CD4-positive, alpha-beta memory T cell (primary cell): ENCODE results near the gene PTPN3. TPM values are rescaled to one million over a fixed set of nuclear protein-coding genes. Genes with fewer than 3 reads are reported as not detected.
"Not testable (repeated sequence)": the region's sequence is repeated elsewhere in the genome, so short reads cannot be mapped to it uniquely, and the experiment has no call there.

Source experiments
- CTCF ChIA-PET: fragments of 350-600 bp; sonication (Branson Sonifier 250); formaldehyde crosslinking; loops from one replicate; lab custom pipeline; 2021; ENCODE audit warnings: inconsistent platforms; ENCODE audit not compliant: partially characterized antibody; lab: Charles Lee
- POLR2A ChIA-PET: fragments of 350-600 bp; sonication (Branson Sonifier 250); formaldehyde crosslinking; loops from one replicate; lab custom pipeline; 2021; ENCODE audit not compliant: partially characterized antibody; lab: Charles Lee
- DNase-seq, 5 donors: peaks; one replicate each; pipeline versions ENCODE4 v3.0.0 to v3.0.0-alpha.2; 2020 to 2022; ENCODE audit warnings: mixed read lengths in 1 of 5
- H3K27ac ChIP-seq: one replicate; pipeline ENCODE4 v1.7.0; 2013; ENCODE audit warnings: low read depth, low read length
- H3K27me3 ChIP-seq: 2 replicates; pipeline ENCODE4 v1.7.0; 2013; ENCODE audit warnings: mild to moderate bottlenecking, low read length, moderate library complexity; ENCODE audit not compliant: insufficient read depth
- H3K36me3 ChIP-seq: 2 replicates; pipeline ENCODE4 v1.7.0; 2013; ENCODE audit warnings: mild to moderate bottlenecking, low read length, moderate library complexity; ENCODE audit not compliant: insufficient read depth
- H3K4me1 ChIP-seq: 2 replicates; pipeline ENCODE4 v1.7.0; 2013; ENCODE audit warnings: mild to moderate bottlenecking, low read length, moderate library complexity; ENCODE audit not compliant: insufficient read depth
- H3K4me3 ChIP-seq, 2 donors: one replicate each; pipeline ENCODE4 v1.7.0; 2013; ENCODE audit warnings: low read length in 2 of 2, mild to moderate bottlenecking in 1 of 2
- H3K9me3 ChIP-seq, 2 donors: one replicate each; pipeline ENCODE4 v1.7.0; 2013; ENCODE audit warnings: low read length in 2 of 2, control low read depth in 1 of 2; ENCODE audit not compliant: control insufficient read depth in 1 of 2
- H3K27ac Mint-ChIP-seq, 7 donors: one replicate each; pipeline ENCODE4 v1.8.0; 2020 to 2021; ENCODE audit warnings: mixed read lengths in 7 of 7, mild to moderate bottlenecking in 6 of 7, inconsistent platforms in 3 of 7, moderate library complexity in 3 of 7
- H3K27me3 Mint-ChIP-seq, 2 donors: one replicate each; pipeline ENCODE4 v1.8.0; 2020 to 2021; ENCODE audit warnings: mixed read lengths in 2 of 2
- H3K36me3 Mint-ChIP-seq, 2 donors: one replicate each; pipeline ENCODE4 v1.8.0; 2020 to 2021; ENCODE audit warnings: mixed read lengths in 2 of 2, inconsistent platforms in 1 of 2, mild to moderate bottlenecking in 1 of 2
- H3K4me1 Mint-ChIP-seq, 4 donors: one replicate each; pipeline ENCODE4 v1.8.0; 2020 to 2021; ENCODE audit warnings: mixed read lengths in 4 of 4, mild to moderate bottlenecking in 1 of 4
- H3K4me3 Mint-ChIP-seq, 8 donors: one replicate each; pipeline ENCODE4 v1.8.0; 2020 to 2021; ENCODE audit warnings: mixed read lengths in 8 of 8, mild to moderate bottlenecking in 7 of 8, moderate library complexity in 6 of 8, inconsistent platforms in 3 of 8
- H3K9me3 Mint-ChIP-seq, 8 donors: one replicate each; pipeline ENCODE4 v1.8.0; 2020 to 2021; ENCODE audit warnings: mixed read lengths in 8 of 8, mild to moderate bottlenecking in 5 of 8, inconsistent platforms in 3 of 8, moderate library complexity in 1 of 8
- intact Hi-C: fragments of 100-400 bp; cut with micrococcal nuclease; formaldehyde crosslinking; loops from one replicate; pipeline ENCODE4 v1.15.1; 2023
- polyA plus RNA-seq, 2 donors: library from polyadenylated mRNA; unstranded; fragments of 300-500 nt; fragmentation: Illumina TruSeq; gene quantifications; one replicate each; pipeline ENCODE4 v1.2.3, GENCODE V29; 2021
- total RNA-seq, 2 experiments: library from RNA; stranded (reverse); gene quantifications; one replicate each; pipeline ENCODE4 v1.2.3, GENCODE V29; 2021

Gene PTPN3
- total and polyA plus RNA-seq, 4 experiments from 2014 or later: not detected

DNA sequence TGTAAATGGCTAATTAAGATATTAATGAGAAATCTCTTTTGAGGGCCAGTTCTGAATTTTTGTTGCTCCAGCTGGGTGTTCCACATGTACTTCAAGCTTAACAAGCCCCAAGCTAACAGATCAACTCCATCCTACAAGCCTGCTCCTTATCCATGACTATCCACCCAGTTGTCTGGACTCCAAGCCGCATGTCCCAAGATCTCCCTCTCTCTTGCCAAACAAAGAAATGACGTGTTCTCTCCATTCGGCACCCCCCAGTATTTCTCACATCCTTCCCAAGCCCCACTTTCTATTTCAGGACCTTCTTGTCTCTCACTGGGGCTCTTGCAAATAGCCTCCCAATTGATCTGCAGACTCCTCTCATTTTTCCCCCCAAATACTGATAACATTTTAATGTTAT is 15.8 kb upstream of the PTPN3 start:
- CTCF ChIA-PET: interaction anchor here (0.7 to 1.1 kb wide), 2 partner anchors 12 to 44 kb away, joined by 3 to 4 read pairs; no protein-coding TSS in a partner anchor

GRCh38 chr9:109512170-109512756 is 14.2 kb upstream of the PTPN3 start:
- DNase-seq: no peak
- H3K4me3 Mint-ChIP-seq: no peak overlapping the region
- Histone ChIP-seq H3K36me3 (no peaks in the 10 kb centered on the region), H3K27me3 (no peaks in the 10 kb centered on the region), H3K9me3 (no peaks in the 10 kb centered on the region), H3K27ac (no peak overlapping the region), H3K4me1 (no peaks in the 10 kb centered on the region), H3K4me3 (no peak overlapping the region)
- H3K36me3 Mint-ChIP-seq: no peaks in the 10 kb centered on the region
- H3K9me3 Mint-ChIP-seq: peaks cover 0 to 3% (median 0%) of the 10 kb centered on the region in 8 donors
- H3K27me3 Mint-ChIP-seq: peaks cover 1 to 7% of the 10 kb centered on the region in 2 donors
- no peak overlapping the region for H3K27ac Mint-ChIP-seq
- CTCF ChIA-PET: no interaction called here
- H3K4me1 Mint-ChIP-seq: no peaks in the 10 kb centered on the region
- intact Hi-C loops: no loop called here
- POLR2A ChIA-PET: no interaction called here

More for the DNA sequence above, 15.8 kb upstream of the PTPN3 start:
- Histone ChIP-seq H3K9me3 (no peaks in the 10 kb centered on the region), H3K27me3 (no peaks in the 10 kb centered on the region), H3K4me1 (no peaks in the 10 kb centered on the region), H3K27ac (no peak overlapping the region), H3K4me3 (no peak overlapping the region), H3K36me3 (no peaks in the 10 kb centered on the region)
- H3K27me3 Mint-ChIP-seq: peaks cover 1 to 3% of the 10 kb centered on the region in 2 donors
- H3K4me1 Mint-ChIP-seq: no peaks in the 10 kb centered on the region
- H3K27ac Mint-ChIP-seq: no peak overlapping the region
- peaks cover 0 to 2% (median 0%) of the 10 kb centered on the region in 8 donors for H3K9me3 Mint-ChIP-seq
- no peaks in the 10 kb centered on the region for H3K36me3 Mint-ChIP-seq
- intact Hi-C loops: no loop called here
- H3K4me3 Mint-ChIP-seq: no peak overlapping the region
- DNase-seq: no peak
- POLR2A ChIA-PET: no interaction called here

DNA sequence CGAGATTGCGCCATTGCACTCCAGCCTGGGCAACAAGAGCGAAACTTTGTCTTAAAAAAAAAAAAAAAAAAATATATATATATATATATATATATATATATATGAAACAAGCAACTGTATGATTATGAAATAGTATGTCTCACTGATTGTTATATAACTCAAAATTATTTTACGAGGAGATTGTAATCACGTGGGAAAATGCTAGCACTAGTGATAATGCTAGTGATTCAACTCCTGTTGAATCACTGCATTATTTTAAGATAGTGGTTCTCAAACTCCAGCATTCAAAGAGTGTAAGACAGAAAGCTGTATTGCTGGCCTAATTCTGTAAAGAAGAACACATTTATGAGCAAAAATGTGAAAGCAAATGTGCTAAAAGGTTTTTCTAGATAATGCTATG is 12.4 kb upstream of the PTPN3 start:
- Histone ChIP-seq H3K9me3 (no peaks in the 10 kb centered on the region), H3K27ac (no peak overlapping the region), H3K4me1 (no peaks in the 10 kb centered on the region), H3K36me3 (no peaks in the 10 kb centered on the region), H3K4me3 (no peak overlapping the region), H3K27me3 (no peaks in the 10 kb centered on the region)
- Mint-ChIP-seq H3K9me3 (peaks cover 0 to 3% (median 0%) of the 10 kb centered on the region in 8 donors), H3K4me1 (no peaks in the 10 kb centered on the region), H3K36me3 (no peaks in the 10 kb centered on the region), H3K27me3 (peaks cover 1 to 4% of the 10 kb centered on the region in 2 donors), H3K27ac (no peak overlapping the region), H3K4me3 (no peak overlapping the region)
- intact Hi-C loops: no loop called here
- DNase-seq: no peak
- CTCF ChIA-PET: no interaction called here
- POLR2A ChIA-PET: no interaction called here

DNA sequence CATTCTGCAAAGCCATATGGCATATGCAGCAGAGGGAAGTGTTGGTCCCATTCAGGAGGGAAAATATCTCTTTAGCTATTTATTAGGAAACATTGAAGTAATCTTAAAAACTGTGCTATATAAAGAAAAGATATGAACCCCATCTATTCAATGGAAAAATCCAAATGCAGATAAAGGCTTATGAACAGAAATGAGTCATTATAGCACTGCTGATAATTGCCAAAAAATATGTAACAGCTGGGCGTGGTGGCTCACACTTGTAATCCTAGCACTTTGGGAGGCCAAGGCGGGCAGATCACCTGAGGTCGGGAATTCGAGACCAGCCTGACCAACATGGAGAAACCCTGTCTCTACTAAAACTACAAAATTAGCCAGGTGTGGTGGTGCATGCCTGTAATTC is 11.9 kb upstream of the PTPN3 start:
- H3K27ac ChIP-seq, H3K36me3 ChIP-seq, H3K27me3 ChIP-seq, H3K9me3 ChIP-seq, CTCF ChIA-PET, H3K4me3 ChIP-seq, H3K4me3 Mint-ChIP-seq, H3K4me1 Mint-ChIP-seq, H3K4me1 ChIP-seq, H3K9me3 Mint-ChIP-seq, H3K27ac Mint-ChIP-seq, H3K27me3 Mint-ChIP-seq, POLR2A ChIA-PET, H3K36me3 Mint-ChIP-seq, DNase-seq, intact Hi-C loops: not testable (repeated sequence)

DNA sequence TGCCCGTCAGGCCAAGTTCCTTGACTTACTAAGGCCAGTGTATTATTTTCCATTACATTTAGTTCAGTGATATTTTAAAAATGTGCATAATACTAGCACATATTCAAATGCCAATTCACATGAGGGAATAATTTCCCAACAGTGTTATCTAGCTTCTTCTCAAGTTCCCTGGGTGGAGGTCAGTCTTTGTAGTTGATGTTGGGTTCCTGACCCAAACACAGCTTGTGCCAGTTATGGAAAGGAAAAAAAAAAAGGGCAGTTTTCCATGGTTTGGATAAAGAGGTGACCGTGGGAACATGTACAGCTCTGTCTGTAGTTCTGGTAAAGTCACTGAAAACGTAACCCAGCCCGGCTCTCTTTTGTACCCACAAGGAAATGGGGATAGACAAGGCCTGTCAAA is 11.5 kb upstream of the PTPN3 start:
- intact Hi-C loops: no loop called here
- no peak overlapping the region for H3K4me3 Mint-ChIP-seq
- H3K9me3 Mint-ChIP-seq: peaks cover 0 to 3% (median 0%) of the 10 kb centered on the region in 8 donors
- H3K36me3 Mint-ChIP-seq: no peaks in the 10 kb centered on the region
- H3K4me1 Mint-ChIP-seq: no peaks in the 10 kb centered on the region
- no peaks in the 10 kb centered on the region for H3K4me1 ChIP-seq
- H3K9me3 ChIP-seq: no peaks in the 10 kb centered on the region
- H3K4me3 ChIP-seq: no peak overlapping the region
- H3K27me3 ChIP-seq: no peaks in the 10 kb centered on the region
- peaks cover 1 to 4% of the 10 kb centered on the region in 2 donors for H3K27me3 Mint-ChIP-seq
- ChIA-PET POLR2A (no interaction called here), CTCF (no interaction called here)
- no peak for DNase-seq
- H3K27ac Mint-ChIP-seq: no peak overlapping the region
- no peak overlapping the region for H3K27ac ChIP-seq
- H3K36me3 ChIP-seq: no peaks in the 10 kb centered on the region

DNA sequence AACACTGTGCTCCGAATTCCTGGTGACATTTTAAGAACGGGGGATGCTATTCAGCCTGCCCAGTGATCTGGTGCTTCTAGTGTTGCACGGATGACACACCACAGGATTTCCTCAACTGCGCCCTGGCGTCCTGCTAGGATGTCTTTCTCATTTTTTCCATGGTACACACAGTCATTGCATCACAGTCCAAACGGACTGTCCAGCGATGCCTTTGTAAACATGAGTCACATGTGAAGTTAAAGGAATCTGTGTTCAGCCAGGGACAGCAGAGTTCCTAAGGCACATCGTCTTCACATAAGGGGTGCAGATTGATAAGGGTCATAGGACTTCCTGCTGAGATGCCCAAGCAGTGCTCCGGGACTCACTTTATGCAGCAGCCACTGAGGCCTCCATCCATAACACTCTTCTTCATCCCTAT is 9.3 kb upstream of the PTPN3 start:
- Mint-ChIP-seq H3K27me3 (peaks cover 6 to 7% of the 10 kb centered on the region in 2 donors), H3K27ac (no peak overlapping the region), H3K9me3 (peaks cover 0 to 3% (median 0%) of the 10 kb centered on the region in 8 donors), H3K36me3 (no peaks in the 10 kb centered on the region), H3K4me1 (no peaks in the 10 kb centered on the region), H3K4me3 (no peak overlapping the region)
- ChIA-PET CTCF (no interaction called here), POLR2A (no interaction called here)
- H3K4me1 ChIP-seq: no peaks in the 10 kb centered on the region
- no peaks in the 10 kb centered on the region for H3K27me3 ChIP-seq
- intact Hi-C loops: no loop called here
- no peak overlapping the region for H3K4me3 ChIP-seq
- DNase-seq: no peak
- no peaks in the 10 kb centered on the region for H3K9me3 ChIP-seq
- H3K36me3 ChIP-seq: no peaks in the 10 kb centered on the region
- no peak overlapping the region for H3K27ac ChIP-seq

DNA sequence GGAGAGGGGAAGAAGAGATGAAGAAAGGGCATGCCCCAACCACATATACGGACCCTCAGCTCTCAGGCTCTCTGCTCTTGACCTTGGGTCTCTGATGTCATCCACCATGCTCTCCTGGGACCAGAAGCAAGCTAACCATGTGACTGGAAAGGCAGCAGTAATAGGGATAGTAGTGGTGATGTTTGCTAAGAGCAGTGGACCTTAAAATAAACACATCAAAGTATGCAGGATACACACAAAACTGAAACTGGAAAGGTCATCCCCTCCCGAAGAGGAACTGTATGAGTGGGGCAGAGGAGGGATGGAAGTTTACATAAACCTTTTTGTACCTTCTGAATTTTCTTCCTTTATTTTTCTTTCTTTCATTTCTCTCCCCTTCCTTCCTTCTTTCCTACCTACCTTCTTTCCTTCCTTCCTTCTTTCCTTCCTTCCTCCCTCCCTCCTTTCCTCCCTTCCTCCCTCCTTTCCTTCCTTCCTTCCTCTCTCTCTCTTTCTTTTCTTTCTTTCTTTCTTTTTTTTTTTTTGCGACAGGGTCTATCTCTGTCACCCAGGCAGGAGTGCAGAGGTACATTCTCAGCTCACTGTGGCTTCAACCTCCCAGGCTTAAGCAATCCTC is 8.1 kb upstream of the PTPN3 start:
- no peaks in the 10 kb centered on the region for H3K27me3 ChIP-seq
- Mint-ChIP-seq H3K4me3 (no peak overlapping the region), H3K4me1 (no peaks in the 10 kb centered on the region), H3K36me3 (no peaks in the 10 kb centered on the region), H3K9me3 (peaks cover 0 to 3% (median 0%) of the 10 kb centered on the region in 8 donors), H3K27me3 (peaks cover 6 to 12% of the 10 kb centered on the region in 2 donors), H3K27ac (no peak overlapping the region)
- intact Hi-C loops: no loop called here
- ChIA-PET CTCF (interaction anchor here (0.6 kb wide), 1 partner anchor 36 kb away, joined by 3 read pairs; no protein-coding TSS in a partner anchor), POLR2A (no interaction called here)
- no peaks in the 10 kb centered on the region for H3K9me3 ChIP-seq
- DNase-seq: no peak
- no peaks in the 10 kb centered on the region for H3K36me3 ChIP-seq
- no peak overlapping the region for H3K4me3 ChIP-seq
- no peak overlapping the region for H3K27ac ChIP-seq
- no peaks in the 10 kb centered on the region for H3K4me1 ChIP-seq
